ENCODE measurements around the gene GNB5. TPM values are rescaled to one million over a fixed set of nuclear protein-coding genes. Genes with fewer than 3 reads are reported as not detected.

The GNB5 gene
- total RNA-seq, 3 donors from 2014 or later = 5.5 to 23.0 (median 6.3) TPM

GRCh38 chr15:52140646-52141045, 50.5 kb downstream of the GNB5 start:
- TF ChIP-seq CTCF (IDR thresholded peaks at IDR 0.05) = no peak
- ATAC-seq = no peak
- intact Hi-C loops (cut with DNase I, micrococcal nuclease) = no loop called here

GRCh38 chr15:52139599-52140462, 51.4 kb downstream of the GNB5 start:
- ATAC-seq = peak; percentile 67
- peak; percentile 48 for TF ChIP-seq CTCF (IDR thresholded peaks at IDR 0.05)
- intact Hi-C loops (cut with DNase I, micrococcal nuclease) = no loop called here

More at GRCh38 chr15:52140646-52141045, 50.5 kb downstream of the GNB5 start:
- Histone ChIP-seq H3K9me3 (no peaks in the 10 kb centered on the region), H3K4me3 (no peak overlapping the region), H3K4me1 (ENCODE audit: low read depth) (peaks cover 9% of the 10 kb centered on the region), H3K36me3 (ENCODE audit: low read depth) (no peaks in the 10 kb centered on the region)
- no peak for DNase-seq

DNA sequence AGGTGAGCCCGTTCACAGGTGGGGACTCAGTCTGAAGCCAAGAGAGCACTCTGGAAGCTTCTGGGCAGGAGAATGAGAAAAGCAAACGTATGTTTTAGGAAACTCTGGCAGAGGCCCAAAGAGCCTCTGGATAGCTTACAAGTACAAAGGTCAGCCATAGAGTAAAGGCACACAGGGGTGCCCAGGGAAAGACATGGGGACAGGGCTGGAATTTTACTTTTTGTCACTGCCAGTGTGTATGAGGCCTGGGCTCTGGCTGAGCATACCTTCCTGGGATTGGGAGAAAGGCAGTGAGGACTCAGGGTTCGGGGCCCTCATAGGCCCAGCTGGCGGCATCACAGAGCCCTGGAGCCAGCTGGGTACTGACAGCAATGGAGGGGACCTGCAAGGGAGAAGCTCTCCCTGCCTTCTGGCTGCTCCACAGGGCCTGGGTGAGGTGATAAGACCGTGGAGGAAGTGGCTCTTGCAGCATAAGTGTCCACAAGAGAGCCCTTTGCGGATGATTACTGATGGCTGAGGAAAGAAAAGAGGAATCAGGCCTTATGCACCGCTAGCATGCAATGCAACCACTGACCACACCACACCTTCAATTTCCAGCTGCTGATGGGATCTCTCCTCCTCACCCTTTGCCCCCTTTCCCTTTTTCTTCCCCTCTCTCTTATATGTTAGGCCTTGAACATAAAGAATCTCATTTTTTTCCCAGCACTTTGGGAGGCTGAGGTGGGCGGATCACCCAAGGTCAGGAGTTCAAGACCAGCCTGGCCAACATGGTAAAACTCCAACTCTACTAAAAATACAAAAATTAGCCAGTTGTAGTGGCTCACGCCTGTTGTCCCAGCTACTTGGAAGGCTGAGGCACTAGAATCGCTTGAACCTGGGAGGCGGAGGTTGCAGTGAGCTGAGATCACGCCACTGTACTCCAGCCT, 53.5 kb downstream of the GNB5 start:
- DNase-seq = peak in 2 of 3 donors; percentile 40 to 78
- peak; percentile 48 for ATAC-seq
- TF ChIP-seq CTCF (IDR thresholded peaks at IDR 0.05) = no peak
- intact Hi-C loops (cut with DNase I, micrococcal nuclease) = no loop called here
- Histone ChIP-seq H3K9me3 (no peaks in the 10 kb centered on the region), H3K36me3 (ENCODE audit: low read depth) (no peaks in the 10 kb centered on the region), H3K4me1 (ENCODE audit: low read depth) (peaks cover 11% of the 10 kb centered on the region), H3K4me3 (no peak overlapping the region)

More at GRCh38 chr15:52139599-52140462, 51.4 kb downstream of the GNB5 start:
- Histone ChIP-seq H3K4me1 (ENCODE audit: low read depth) (peaks cover 11% of the 10 kb centered on the region), H3K9me3 (no peaks in the 10 kb centered on the region), H3K4me3 (no peak overlapping the region), H3K36me3 (ENCODE audit: low read depth) (no peaks in the 10 kb centered on the region)
- DNase-seq = peak in 2 of 3 donors; percentile 85 to 94

DNA sequence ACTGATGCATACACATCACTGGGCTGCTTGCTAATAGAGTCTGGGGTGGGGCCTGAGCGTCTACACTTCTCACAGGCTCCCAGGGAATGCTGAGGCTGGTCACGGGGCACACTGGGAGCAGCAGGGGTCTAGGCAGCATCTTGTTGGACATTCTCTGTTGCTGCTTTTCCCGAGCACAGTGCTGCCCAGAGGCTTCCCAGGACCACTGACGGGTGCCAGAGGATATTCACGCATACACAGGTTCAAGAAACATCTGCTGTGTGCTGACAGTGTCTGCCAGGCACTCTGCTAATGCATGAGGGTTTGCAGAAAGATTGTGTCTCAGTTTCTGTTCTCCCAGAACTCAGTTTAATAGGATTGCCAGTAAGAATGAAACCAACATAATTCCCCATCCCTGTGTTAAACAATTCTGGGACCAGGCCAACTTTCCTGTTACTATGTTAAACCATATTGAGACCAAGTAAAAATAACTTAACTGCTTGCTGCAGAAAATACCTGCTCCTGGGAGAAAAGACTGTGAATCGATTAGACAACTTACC, 54.7 kb downstream of the GNB5 start:
- intact Hi-C loops (cut with DNase I, micrococcal nuclease) = no loop called here
- peak in 1 of 3 donors; percentile 48 for DNase-seq

More for the DNA sequence above, 54.7 kb downstream of the GNB5 start:
- peak; percentile 15 for ATAC-seq
- no peaks in the 10 kb centered on the region for H3K9me3 ChIP-seq
- no peak overlapping the region for H3K4me3 ChIP-seq
- no peaks in the 10 kb centered on the region for H3K36me3 ChIP-seq (ENCODE audit: low read depth)
- H3K4me1 ChIP-seq (ENCODE audit: low read depth) = peaks cover 11% of the 10 kb centered on the region
- TF ChIP-seq CTCF (IDR thresholded peaks at IDR 0.05) = no peak

Data from mucosa of descending colon (tissue), 3 donors.